GM21528 (cell line): ENCODE measurements around the gene DHRS13.
A peak's percentile ranks its signal among the peaks of the same experiment; 100 is the strongest.
"Not testable (repeated sequence)": the region's sequence is repeated elsewhere in the genome, so short reads cannot be mapped to it uniquely, and the experiment has no call there.

ENCODE experiments used
- ATAC-seq: cut with Tn5 transposase; IDR thresholded peaks from one replicate; pipeline ENCODE4 v1.9.1; 2021; ENCODE audit warnings: mild to moderate bottlenecking, moderate library complexity; ENCODE audit not compliant: unreplicated experiment, low FRiP score

DHRS13 gene

GRCh38 chr17:28887871-28888471 is 14.9 kb downstream of the DHRS13 start:
- ATAC-seq = no peak

DNA sequence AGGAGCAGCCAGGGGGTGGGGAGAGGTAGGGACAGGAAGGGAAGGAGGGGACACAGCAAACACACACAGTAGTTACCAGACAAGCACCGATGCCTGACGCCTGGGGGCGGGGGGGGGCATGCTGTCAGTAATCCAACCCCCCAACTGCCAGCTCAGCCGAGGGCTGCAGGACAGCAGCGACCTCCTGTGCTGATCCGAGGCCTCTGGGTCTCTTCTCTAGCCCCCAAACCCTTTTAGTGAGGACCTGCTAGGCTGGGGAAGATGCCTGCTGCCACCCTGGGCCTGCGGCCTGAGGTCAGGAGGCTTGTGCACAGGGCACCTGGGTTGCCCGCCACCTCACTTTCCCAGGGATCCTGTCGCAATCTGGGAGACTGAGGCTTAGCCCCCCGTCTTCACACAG is 16.9 kb downstream of the DHRS13 start:
- no peak for ATAC-seq

GRCh38 chr17:28885363-28885762 is 17.5 kb downstream of the DHRS13 start:
- ATAC-seq = no peak

- ATAC-seq = no peak
Measured at GRCh38 chr17:28883967-28884702, 18.7 kb downstream of the DHRS13 start.

- no peak for ATAC-seq
Measured at GRCh38 chr17:28882154-28882895, 20.6 kb downstream of the DHRS13 start.

DNA sequence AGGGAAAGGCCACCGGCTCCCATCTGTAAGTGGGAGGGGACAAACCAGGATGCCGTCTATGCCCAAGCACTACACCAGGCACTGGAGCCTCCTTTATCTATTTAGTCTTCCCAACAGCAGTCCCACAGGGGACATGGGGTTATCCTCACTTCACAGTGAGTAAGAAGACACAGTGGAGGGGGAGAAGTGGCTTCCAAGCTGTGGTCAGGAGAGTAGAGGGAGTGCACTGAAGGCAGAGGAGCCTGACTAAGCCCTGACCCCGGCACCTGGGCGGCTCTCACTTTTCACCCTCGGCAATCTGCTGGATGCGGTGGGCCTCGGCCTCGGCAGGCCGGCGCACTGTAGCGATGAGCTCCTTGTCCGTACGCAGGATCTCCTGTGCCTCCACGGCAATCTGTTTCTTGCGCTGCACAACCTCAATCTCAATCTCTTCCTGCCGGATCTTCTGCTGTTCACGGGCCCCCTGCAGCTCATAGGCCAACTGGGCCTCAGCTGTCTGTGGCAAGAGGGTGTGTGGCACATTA is 21.3 kb downstream of the DHRS13 start:
- no peak for ATAC-seq

DNA sequence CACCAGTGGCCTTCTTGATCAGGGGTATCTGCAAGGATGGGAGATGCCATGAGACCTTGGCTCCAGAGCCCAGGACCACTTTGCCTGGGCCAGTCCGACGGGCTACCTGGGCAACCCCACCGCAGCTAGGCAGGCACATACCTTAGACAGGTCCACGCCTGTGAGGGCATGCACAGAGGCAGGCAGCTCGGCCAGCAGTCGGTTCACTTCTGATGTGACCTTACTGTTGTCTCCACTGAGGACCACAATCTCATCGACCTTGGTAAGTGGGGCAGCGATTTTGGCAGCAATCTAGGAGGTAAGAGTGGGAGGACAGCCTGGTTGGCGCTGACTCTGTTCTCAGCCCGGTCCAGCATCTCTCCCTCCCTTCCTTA is 22.3 kb downstream of the DHRS13 start:
- ATAC-seq = no peak

DNA sequence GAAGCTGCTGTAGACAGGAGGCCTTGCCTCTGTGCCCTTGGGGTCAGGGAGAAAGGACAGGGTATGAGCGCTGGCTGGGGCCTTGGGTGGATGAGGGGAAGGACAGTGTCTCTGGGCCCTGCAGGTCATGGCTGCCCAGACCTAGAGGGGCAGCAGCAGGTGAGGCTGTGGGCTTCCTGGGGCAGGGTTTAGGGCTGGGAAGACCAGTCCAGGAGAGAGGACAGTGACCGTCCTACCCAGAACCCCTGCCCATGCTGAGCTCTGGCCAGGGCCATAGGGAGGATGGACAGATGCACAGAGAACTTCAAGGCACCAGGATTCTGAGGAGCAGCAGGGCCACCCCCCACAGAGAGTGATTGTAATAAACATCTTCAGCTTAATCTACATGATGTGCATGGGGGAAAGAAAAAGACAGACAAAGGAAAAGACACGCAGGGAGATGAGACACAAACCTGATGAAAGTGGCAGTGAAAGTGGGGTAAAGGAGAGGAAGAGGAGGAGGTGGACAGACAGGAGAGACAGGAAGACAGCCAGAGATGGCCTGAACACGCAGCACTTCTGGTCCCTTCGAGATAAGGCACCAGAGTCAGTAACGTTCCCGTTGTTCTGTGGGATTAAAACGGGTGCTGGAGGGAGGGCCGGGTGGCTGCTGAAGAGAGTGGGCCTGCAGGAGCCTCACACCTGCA is 22.9 kb downstream of the DHRS13 start:
- no peak for ATAC-seq

DNA sequence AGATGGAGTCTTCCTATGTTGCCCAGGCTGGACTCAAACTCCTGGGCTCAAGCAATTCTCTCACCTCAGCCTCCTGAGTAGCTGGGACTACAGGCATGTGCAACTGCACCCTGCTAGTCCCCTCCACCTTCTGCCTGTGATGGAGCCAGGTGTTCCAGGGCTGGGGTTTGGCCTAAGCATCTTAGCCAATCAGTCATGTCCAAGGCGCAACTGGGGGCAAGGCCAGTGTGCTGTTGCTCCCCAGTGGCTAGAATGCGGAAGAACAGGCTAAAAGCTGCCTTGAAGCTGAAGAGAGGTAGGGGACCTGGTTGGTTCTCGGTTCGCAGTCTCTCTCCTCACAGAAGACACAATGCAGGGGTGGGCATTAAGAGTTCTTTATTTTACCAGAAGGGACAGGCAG is 23.9 kb downstream of the DHRS13 start:
- ATAC-seq = no peak

GRCh38 chr17:28878158-28878910 is 24.5 kb downstream of the DHRS13 start:
- ATAC-seq = no peak

DNA sequence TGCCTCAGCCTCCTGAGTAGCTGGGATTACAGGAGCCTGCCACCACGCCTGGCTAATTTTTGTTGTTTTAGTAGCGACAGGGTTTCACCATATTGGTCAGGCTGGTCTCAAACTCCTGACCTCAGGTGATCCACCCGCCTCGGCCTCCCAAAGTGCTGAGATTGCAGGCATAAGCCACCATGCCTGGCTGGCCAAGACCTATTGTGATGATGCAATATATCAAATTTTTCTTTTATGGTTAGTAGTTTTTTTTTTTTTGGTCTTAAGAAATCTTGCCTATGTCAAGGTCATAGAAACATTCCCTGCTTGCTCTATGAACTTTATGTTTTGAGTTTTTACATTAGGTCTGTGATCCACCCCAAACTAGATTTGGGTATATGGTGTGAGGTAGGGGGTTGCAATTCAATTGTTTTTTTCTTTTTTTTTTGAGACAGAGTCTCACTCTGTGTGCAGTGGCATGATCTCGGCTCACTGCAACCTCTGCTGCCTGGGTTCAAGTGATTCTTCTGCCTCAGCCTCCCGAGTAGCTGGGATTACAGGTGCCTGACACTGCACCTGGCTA is 25.6 kb downstream of the DHRS13 start:
- ATAC-seq = not testable (repeated sequence)

- ATAC-seq = no peak
Measured at GRCh38 chr17:28875848-28876550, 26.9 kb downstream of the DHRS13 start.

GRCh38 chr17:28874750-28875149 is 28.1 kb downstream of the DHRS13 start:
- ATAC-seq = no peak

GRCh38 chr17:28873839-28874238 is 29.0 kb downstream of the DHRS13 start:
- ATAC-seq = no peak

DNA sequence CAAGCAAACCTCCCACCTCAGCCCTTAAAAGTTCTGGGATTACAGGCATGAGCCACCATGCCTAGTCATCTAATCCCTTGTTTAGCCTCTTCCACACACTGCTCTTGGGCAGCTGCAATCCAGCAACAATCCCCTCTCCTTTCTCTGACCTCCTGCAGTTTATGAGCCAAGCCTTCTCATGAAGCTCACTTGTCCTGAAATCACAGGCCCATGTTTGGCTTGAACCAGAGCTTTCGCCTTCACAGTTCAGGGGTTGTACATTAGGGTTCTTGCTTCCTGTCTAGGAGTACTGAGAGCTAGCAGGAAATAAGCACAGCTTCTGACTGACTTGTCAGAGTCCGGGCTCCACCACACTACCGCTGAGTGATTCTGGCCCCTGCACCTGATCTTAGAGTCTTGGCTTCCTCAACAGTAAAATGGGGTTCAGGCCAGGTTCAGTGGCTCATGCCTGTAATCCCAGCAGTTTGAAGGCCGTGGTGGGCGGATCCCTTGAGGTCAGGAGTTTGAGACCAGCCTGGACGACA is 31.8 kb downstream of the DHRS13 start:
- peak; percentile 77 for ATAC-seq

DNA sequence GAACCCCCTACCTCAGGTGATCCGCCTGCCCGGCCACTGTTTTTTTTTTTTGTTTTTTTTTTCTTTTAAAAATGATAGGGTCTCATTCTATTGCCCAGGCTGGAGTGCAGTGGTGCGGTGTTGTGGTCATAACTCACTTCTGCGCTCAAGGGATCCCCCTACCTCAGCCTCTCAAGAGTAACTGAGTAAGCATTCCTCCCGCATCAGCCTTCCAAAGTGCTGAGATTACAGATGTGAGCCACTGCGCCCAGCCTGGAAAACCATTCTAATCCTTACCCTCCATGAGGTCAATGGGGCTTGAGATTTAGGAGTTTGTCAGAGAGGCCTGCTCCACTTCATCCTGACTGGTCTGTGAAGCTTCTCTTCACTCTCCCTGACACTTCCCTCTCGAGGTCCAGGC is 35.6 kb downstream of the DHRS13 start:
- no peak for ATAC-seq

GRCh38 chr17:28865946-28866752 is 36.7 kb downstream of the DHRS13 start:
- no peak for ATAC-seq
